Activated T-cell treated with anti-CD3 and anti-CD28 coated beads for 4 hours (primary cell): Measurements from ENCODE around the gene CD55.
"Not testable (repeated sequence)": the region's sequence is repeated elsewhere in the genome, so short reads cannot be mapped to it uniquely, and the experiment has no call there.

ENCODE experiments used
- DNase-seq: peaks from one replicate; pipeline ENCODE4 v3.0.0-alpha.2; 2020

CD55 gene

DNA sequence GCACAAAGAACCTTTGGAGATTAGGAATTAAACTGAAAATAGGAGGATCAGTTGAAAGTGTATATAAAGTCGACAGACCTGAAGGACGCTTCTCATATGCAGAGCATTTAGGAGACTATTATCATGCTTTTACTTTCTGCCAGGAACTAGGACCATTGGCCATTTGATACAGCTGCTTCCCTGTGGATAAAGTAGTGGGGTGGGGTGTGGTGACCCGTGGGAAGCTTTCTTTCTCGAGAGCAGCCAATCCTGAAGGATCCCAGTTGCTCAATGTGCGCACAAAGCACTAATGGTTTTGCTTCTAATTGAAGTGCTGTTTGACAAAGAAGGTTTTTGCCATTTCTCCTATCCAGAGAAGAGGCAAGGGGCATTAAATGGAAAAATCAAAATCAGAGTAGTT is 14.9 kb upstream of the CD55 start:
- no peak for DNase-seq

DNA sequence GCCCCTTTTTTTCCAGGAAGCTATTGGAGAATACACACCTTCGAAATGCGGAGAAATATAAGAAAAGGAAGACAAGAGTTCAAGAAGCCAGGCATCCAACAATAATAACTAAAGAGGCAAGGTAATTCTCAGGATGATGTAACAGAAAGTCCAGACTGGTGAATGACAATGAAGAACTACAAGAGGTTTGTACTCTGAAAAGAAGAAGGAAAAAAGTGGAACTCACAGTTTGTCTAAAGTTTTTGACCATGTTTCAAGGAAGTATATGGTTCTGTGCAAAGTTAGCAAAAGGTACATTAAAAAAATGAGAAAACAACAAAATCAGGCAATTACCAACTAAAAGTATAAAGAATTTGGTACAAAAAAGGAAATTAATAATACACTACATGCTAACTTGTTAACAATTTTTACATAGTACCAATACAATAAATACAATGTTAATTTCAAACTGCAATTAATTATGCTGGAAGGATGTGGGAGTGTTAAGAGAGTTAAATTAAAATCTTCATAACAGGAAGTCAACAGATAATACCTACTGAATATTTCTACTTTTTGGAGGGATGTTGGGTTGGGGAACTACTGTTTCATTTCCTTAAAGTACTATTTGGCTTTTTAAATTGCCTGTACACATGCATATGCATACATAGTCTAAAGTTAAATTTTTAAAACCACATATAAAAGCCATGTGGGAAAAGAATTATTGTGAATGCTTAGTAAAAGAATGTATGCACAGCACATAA is 12.9 kb upstream of the CD55 start:
- no peak for DNase-seq

- no peak for DNase-seq
Measured at GRCh38 chr1:207309745-207310273, 11.7 kb upstream of the CD55 start.

DNA sequence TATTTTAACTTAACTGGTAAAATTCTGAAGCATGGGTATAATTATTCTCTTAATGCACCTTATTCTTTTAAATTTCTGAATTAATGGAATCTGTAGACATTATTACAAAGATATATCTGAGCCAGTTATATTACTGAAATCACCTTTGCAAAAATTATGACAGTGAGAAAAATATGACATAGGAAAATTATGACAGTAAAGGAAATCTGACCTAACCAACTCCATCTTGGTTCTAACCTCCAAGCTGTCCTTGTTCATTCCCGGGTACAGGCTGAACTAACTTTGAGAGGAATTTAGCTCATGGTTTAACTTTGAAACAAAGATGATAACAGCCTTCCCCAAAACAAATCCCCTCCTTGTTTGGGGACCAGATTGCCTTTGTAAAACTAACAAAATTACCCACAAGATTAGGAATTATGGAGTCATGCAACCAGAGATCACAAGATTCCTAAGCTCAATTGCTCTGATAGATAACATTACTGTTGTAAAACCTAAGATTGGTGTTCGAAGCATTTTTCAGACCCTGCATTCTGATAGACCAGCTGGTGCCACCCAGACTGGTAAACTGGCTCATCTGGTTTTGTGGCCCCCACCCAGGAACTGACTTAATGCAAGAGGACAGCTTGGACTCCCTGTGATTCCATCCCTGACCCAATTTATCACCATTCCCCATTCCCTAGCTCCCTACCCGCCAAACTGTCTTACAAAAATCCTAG is 9.4 kb upstream of the CD55 start:
- no peak for DNase-seq

DNA sequence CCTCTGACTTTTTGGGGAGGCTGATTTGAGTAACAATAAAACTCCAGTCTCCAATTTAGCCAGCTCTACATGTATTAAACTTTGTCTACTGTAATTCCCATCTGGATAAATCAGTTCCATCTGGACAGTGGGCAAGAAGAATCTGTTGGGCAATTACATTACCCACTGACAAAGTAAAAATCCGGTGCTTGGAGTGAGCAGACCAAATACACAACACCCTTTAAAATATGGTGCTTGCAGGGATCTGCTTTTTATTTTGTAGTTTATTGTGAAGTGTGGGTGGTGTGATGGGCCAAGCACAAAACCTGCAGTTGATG is 8.9 kb upstream of the CD55 start:
- no peak for DNase-seq

DNA sequence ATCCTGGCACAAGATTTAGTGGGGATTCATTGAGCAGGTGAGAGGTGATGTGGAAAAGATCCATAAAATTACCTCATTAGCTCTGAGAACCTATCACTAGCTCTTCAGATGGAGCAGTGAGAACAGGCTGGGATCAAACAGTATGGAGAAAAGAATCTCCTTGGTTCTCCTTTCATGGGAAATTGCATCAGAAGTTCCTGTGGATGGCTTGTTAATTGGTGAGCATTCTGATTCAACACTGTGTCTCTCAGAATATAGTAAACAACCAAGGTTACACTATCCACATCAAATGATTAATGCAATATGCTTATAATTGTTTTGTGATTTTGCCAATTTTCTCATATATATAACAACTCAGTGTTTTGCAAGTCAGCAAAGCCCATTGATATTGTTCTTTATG is 8.3 kb upstream of the CD55 start:
- no peak for DNase-seq

DNA sequence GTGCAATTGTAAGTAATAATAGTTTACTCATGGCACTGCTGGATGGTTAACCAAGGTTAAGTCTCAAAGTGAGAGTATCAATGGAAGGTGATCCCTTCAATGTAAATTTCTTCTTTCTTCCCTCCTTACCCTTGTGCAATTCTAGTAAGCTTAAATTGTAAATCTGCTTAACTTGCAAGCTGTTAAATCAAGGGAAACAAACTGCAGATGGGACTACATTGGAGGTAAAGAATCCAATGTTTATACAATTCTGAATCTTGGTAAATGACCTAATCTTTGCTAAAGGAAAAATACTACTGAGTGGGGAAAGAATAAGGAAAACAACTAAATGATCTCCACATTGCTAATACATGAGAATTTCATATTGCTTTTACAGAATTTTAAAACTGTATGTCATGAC is 6.7 kb upstream of the CD55 start:
- DNase-seq, result no peak

GRCh38 chr1:207315435-207315834 is 6.0 kb upstream of the CD55 start:
- no peak for DNase-seq

DNA sequence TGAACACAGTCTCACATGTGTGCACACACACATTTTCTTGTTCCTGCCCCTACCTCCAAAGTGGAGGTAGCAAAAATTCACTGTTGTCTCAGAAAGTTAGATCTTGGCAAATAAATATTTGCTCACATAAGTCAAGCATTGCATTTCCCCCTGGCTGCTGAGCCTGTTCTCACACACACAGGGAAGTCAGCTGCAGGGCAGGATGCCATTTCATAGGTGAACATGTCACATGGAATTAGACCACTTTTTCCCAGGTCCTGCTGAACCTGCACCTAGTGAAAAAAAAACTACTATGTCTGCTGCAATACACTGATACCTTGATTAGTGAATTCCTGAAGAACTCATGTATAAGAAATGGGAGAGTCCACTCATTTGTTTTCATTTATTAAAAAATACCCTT is 5.3 kb upstream of the CD55 start:
- DNase-seq, result no peak

GRCh38 chr1:207316622-207317391 is 4.7 kb upstream of the CD55 start:
- DNase-seq, result no peak

DNA sequence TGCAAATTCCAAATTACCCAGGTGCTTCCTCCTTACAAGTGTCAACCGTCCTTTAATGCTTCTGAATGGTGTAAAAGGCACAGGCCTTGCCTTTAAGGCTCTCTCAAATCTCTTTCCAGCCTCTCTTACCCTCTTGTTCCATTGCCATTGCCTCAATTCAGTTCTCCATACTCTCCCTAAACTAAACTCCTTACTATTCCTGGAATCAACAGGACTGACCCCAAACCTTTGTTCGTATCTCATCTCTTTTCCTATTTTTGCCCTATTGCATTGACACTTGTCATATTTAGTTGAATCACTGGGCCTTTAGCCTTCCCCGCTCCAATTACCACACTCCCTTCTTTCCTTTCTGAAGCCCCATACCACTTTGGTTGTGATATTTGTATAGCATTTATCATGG is 3.9 kb upstream of the CD55 start:
- no peak for DNase-seq

DNA sequence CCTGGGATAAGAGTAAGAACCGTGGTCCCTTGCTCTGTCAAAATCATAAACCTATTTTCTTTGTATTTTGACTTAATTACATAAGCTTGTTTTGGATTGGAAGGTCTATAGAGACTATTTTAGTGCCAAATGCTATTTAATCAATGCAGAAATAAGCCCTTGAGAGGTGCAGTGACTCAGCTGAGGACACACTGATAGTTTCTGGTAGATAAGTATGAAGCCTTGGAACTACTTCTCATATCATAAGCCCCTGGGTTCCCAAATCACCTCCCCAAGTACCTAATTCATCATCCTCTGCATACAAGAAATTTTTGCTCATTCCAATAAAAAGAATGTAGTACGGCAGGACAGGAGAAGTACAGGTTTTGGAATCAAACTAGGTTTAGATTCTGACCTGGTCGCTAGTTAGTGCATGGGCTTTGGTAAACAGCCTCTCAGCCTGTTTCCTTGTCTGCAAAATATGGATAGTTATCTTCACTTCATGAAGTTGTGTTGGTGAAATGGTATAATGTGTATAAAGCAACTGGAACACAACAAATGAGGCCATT is 3.3 kb upstream of the CD55 start:
- no peak for DNase-seq

DNA sequence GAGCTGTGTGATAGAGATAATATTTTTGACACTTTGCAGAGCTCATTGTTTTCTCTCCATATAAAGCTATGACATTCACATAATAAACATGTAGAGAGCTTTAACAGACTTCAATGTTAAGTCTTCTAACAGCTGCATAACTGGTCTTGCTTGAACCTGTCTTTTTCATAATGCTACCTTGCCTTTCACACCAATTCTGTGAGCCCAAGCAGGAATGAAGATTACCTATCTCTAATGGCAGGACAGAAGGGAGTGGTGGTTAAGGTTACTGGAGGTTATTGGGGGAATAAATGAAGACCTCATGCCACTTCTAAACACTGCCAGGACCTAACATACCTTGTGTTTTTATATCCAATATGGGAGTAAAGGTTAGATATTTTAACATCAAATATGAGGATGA is 2.3 kb upstream of the CD55 start:
- DNase-seq, result no peak

GRCh38 chr1:207320105-207320504 is 1.4 kb upstream of the CD55 start:
- not testable (repeated sequence) for DNase-seq

DNA sequence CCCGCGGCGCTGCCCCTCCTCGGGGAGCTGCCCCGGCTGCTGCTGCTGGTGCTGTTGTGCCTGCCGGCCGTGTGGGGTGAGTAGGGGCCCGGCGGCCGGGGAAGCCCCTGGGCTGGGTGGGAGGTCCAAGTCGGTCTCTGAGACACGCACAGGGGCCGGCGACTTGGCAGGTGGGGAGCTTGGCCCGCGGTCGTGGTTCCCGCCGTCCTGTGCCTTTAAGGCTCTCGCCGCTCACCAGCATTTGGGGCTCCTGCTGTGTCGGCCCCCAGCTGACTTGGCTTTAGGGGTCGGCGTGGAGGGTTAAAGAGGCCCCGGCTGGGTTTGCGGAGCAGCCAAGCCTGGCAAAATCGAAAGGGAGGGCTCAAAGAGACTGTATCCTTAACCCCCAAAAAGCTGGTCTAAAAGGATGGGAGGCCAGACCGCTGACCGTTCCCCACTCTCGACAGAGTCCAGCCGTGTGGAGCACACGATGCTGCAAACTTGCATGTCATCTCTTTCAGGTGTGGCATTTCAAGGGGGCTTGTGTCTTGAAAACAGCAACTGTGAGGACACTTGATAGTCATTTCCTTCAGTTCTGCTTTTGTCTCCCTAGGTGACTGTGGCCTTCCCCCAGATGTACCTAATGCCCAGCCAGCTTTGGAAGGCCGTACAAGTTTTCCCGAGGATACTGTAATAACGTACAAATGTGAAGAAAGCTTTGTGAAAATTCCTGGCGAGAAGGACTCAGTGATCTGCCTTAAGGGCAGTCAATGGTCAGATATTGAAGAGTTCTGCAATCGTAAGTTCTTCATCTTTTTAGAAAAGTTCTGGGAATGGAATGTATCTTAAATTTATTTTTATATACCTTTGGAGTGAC is 540 bp downstream of the CD55 start:
- DNase-seq, result no peak

GRCh38 chr1:207323425-207324225 is 2.1 kb downstream of the CD55 start:
- no peak for DNase-seq

- no peak for DNase-seq
Measured at GRCh38 chr1:207328004-207328403, 6.5 kb downstream of the CD55 start.

- DNase-seq, result no peak
Measured at GRCh38 chr1:207328908-207329440, 7.5 kb downstream of the CD55 start.

DNA sequence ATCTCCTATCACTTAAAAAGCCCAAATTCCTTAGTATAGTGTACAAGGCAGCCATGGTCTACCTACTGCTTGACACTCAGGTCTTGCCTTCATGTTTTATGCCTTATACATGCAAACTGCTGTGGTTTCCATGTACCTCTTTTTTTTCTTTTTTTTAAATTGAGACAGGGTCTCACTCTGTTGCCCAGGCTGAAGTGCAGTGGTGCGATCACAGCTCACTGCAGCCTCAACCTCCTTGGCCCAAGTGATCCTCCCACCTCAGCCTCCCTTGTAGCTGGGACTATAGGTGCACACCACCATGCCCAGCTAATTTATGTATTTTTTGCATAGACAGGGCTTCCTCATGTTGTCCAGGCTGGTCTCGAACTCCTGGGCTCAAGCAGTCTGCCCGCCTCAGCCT is 8.0 kb downstream of the CD55 start:
- DNase-seq, result no peak

GRCh38 chr1:207330011-207330710 is 8.7 kb downstream of the CD55 start:
- no peak for DNase-seq
